K562 (cell line): Measurements from ENCODE around the gene MED13L. TPM values are rescaled to one million over a fixed set of nuclear protein-coding genes. Genes with fewer than 3 reads are reported as not detected.

Experiments
- ATAC-seq: fragments of 200-7000 bp; cut with Tn5 transposase; 3 replicates; pipeline ENCODE4 v1.9.1; 2020; ENCODE audit warnings: moderate library complexity
- BruUV-seq: library from RNA; stranded (reverse); fragments of 400-500 nt; replicated peaks from 2 replicates; lab custom pipeline; 2021; lab: Mats Ljungman, UMichigan
- CTCF ChIA-PET: fragments of 300-600 bp; formaldehyde crosslinking; extraction: SDS; loops from one replicate; lab custom pipeline; 2021; ENCODE audit warnings: low intra/inter-chr PET ratio; lab: Yijun Ruan, JAX
- POLR2A ChIA-PET: fragments of 300-600, 350-650 bp; sonication (Branson Sonifier 250); formaldehyde crosslinking; extraction: SDS; loops from one replicate; lab custom pipeline; 2021; ENCODE audit warnings: antibody characterized with exemption, inconsistent platforms; lab: Yijun Ruan, JAX
- DNase-seq, 4 experiments: peaks; one replicate each; pipeline versions ENCODE4 v3.0.0 to v3.0.0-alpha.2; 2011 to 2018; ENCODE audit warnings: low spot score in 3 of 4, mixed read lengths in 3 of 4; ENCODE audit errors: extremely low read depth in 1 of 4
- FAIRE-seq: peaks from 2 replicates; lab custom pipeline; 2011; peaks lifted over from hg19 to GRCh38; lab: Jason Lieb, UNC
- H2AFZ ChIP-seq: 2 replicates; pipeline ENCODE4 v1.6.0; 2011; ENCODE audit warnings: low read depth, low read length, control low read depth, inconsistent platforms
- H3K27ac ChIP-seq: fragments of 200-600 bp; 3 replicates; pipeline ENCODE4 v1.8.0; 2011; ENCODE audit warnings: low read depth, mild to moderate bottlenecking, control low read depth, inconsistent platforms, low read length, moderate library complexity, mixed read lengths; ENCODE audit errors: extremely low read depth
- H3K27me3 ChIP-seq, 2 experiments: fragments of 300-600 bp in 1 of 2; 2 replicates in 1 of 2; 3 replicates in 1 of 2; pipeline versions ENCODE4 v1.6.0 to v1.8.0; 2011; ENCODE audit warnings: inconsistent platforms in 2 of 2, low read length in 2 of 2, mild to moderate bottlenecking in 1 of 2, mixed read lengths in 1 of 2, moderate library complexity in 1 of 2; ENCODE audit not compliant: control insufficient read depth in 2 of 2, insufficient read depth in 2 of 2
- H3K36me3 ChIP-seq: fragments of 300-600 bp; 3 replicates; pipeline ENCODE4 v1.8.0; 2011; ENCODE audit warnings: mild to moderate bottlenecking, low read length, inconsistent platforms; ENCODE audit not compliant: control insufficient read depth, insufficient read depth
- H3K4me1 ChIP-seq, 2 experiments: fragments of 200-600 bp in 1 of 2; replicated peaks in 1 of 2; 2 replicates in 1 of 2; 3 replicates in 1 of 2; pipeline versions ENCODE4 v1.5.1 to v1.8.0; 2011; ENCODE audit warnings: inconsistent platforms in 2 of 2, low read length in 2 of 2, mild to moderate bottlenecking in 1 of 2, mixed read lengths in 1 of 2, moderate library complexity in 1 of 2; ENCODE audit not compliant: control insufficient read depth in 2 of 2, insufficient read depth in 2 of 2
- H3K4me2 ChIP-seq: 2 replicates; pipeline ENCODE4 v1.6.1; 2011; ENCODE audit warnings: low read length, control low read depth, inconsistent platforms, mixed read lengths; ENCODE audit not compliant: insufficient read depth
- H3K4me3 ChIP-seq: fragments of 200-600 bp; sonication (generic), shearing (Covaris generic); 2 replicates; pipeline ENCODE4 v1.5.1; 2016; ENCODE audit warnings: control low read depth, inconsistent platforms
- H3K79me2 ChIP-seq: fragments of 200-600 bp; 3 replicates; pipeline ENCODE4 v1.8.0; 2011; ENCODE audit warnings: low read length, inconsistent platforms; ENCODE audit not compliant: control insufficient read depth, insufficient read depth
- H3K9ac ChIP-seq, 2 experiments: 2 replicates each; pipeline versions ENCODE4 v1.6.0 to v1.6.1; 2011; ENCODE audit warnings: low read depth in 2 of 2, low read length in 2 of 2, control low read depth in 1 of 2, inconsistent platforms in 1 of 2, mild to moderate bottlenecking in 1 of 2, mixed read lengths in 1 of 2; ENCODE audit not compliant: insufficient read depth in 1 of 2
- H3K9me1 ChIP-seq: one replicate; pipeline ENCODE4 v1.6.0; 2011; ENCODE audit warnings: inconsistent platforms, mild to moderate bottlenecking, low read length, moderate library complexity; ENCODE audit not compliant: control insufficient read depth, insufficient read depth
- H3K9me3 ChIP-seq: replicated peaks from 2 replicates; pipeline ENCODE4 v1.5.1; 2011; ENCODE audit warnings: low read depth, low read length, inconsistent platforms; ENCODE audit not compliant: control insufficient read depth, insufficient read depth
- H4K20me1 ChIP-seq: replicated peaks from 2 replicates; pipeline ENCODE4 v1.6.1; 2011; ENCODE audit warnings: low read length, inconsistent platforms, mixed read lengths; ENCODE audit not compliant: control insufficient read depth, insufficient read depth
- BHLHE40 ChIP-seq: IDR thresholded peaks from 2 replicates; pipeline ENCODE4 v1.6.1; 2011; ENCODE audit warnings: low read length, improper control_type of control experiment
- GATAD2B ChIP-seq: fragments of 450-650 bp; IDR thresholded peaks from 2 replicates; pipeline ENCODE4 v1.6.1; 2017; ENCODE audit warnings: mild to moderate bottlenecking, borderline replicate concordance
- HOXB6 ChIP-seq: fragments of 250-450 bp; sonication (Bioruptor Pico); IDR thresholded peaks from 2 replicates; pipeline ENCODE4 v1.5.1; 2022; ENCODE audit warnings: mild to moderate bottlenecking, borderline replicate concordance
- MAX ChIP-seq: sonication (generic); formaldehyde crosslinking; IDR thresholded peaks from 2 replicates; pipeline ENCODE4 v1.9.0; 2022; ENCODE audit warnings: mild to moderate bottlenecking, missing genetic modification reagents
- MCM7 ChIP-seq, 2 experiments: fragments of 450-650 bp; IDR thresholded peaks; 2 replicates each; pipeline ENCODE4 v1.6.1; 2016 to 2018
- PHB2 ChIP-seq: fragments of 450-650 bp; IDR thresholded peaks from 2 replicates; pipeline ENCODE4 v1.6.1; 2017; ENCODE audit warnings: low read depth
- RBM15 ChIP-seq: fragments of 200-400 bp; formaldehyde crosslinking; IDR thresholded peaks from 2 replicates; pipeline ENCODE4 v1.6.1; 2018; ENCODE audit warnings: mild to moderate bottlenecking, low read length, moderate library complexity; ENCODE audit not compliant: insufficient read depth
- SP2 ChIP-seq: IDR thresholded peaks from 2 replicates; pipeline ENCODE4 v1.6.1; 2011; ENCODE audit warnings: mild to moderate bottlenecking, low read depth, low read length, moderate library complexity; ENCODE audit not compliant: poor library complexity, severe bottlenecking; ENCODE audit errors: extremely low read depth
- USF1 ChIP-seq: sonication (generic); formaldehyde crosslinking; IDR thresholded peaks from 2 replicates; pipeline ENCODE4 v1.9.0; 2022; ENCODE audit warnings: mild to moderate bottlenecking, missing genetic modification reagents
- ZNF449 ChIP-seq: fragments of 250-450 bp; sonication (Bioruptor Pico); IDR thresholded peaks from 2 replicates; pipeline ENCODE4 v1.8.0; 2022; ENCODE audit warnings: moderate library complexity, mild to moderate bottlenecking, inconsistent platforms
- ZNF780A ChIP-seq: fragments of 250-450 bp; sonication (Bioruptor Pico); IDR thresholded peaks from 2 replicates; pipeline ENCODE4 v1.5.0; 2021; ENCODE audit warnings: mild to moderate bottlenecking
- ZNF79 ChIP-seq: fragments of 250-450 bp; sonication (Bioruptor Pico); IDR thresholded peaks from 2 replicates; pipeline ENCODE4 v1.4.0; 2020; ENCODE audit warnings: low read depth, mild to moderate bottlenecking, moderate library complexity
- WGBS: fragments of 100-300 bp; shearing (Covaris generic); methylation state at CpG from one replicate; pipeline ENCODE4 v1.1.6; 2016; ENCODE audit warnings: low coverage, mixed read lengths; ENCODE audit not compliant: insufficient coverage; ENCODE audit errors: missing lambda C conversion rate; 5-methylcytosine and 5-hydroxymethylcytosine counted together
- in situ Hi-C: fragments of 300-500 bp; cut with MboI; formaldehyde crosslinking; loops from 4 replicates; pipeline ENCODE4 v1.15.0; 2018; ENCODE audit warnings: inconsistent platforms, mixed read lengths
- intact Hi-C: fragments of 100-400 bp; cut with micrococcal nuclease; formaldehyde crosslinking; loops from 2 replicates; pipeline ENCODE4 v1.14.2; 2022
- polyA plus RNA-seq, 8 experiments: library from polyadenylated mRNA; depleted of rRNA in 4 of 8; stranded (reverse) in 5 of 8; unstranded in 3 of 8; fragments of >200 nt; fragmentation: Nextera tagmentation in 2 of 8; fragmentation: Illumina TruSeq in 1 of 8; extraction: Ambion mirVana in 2 of 8; extraction: Trizol in 1 of 8; gene quantifications; 2 replicates each; pipeline versions ENCODE4 v1.2.1 to v1.2.3, GENCODE V29; 2011 to 2014; ENCODE audit warnings: inconsistent platforms in 1 of 8, missing spikeins in 1 of 8
- total RNA-seq, 7 experiments: library from RNA; depleted of rRNA in 6 of 7; stranded (reverse); fragments of >200 nt in 6 of 7; fragmentation: Illumina TruSeq in 2 of 7; extraction: Trizol in 2 of 7; gene quantifications; 2 replicates each; pipeline versions ENCODE4 v1.2.1 to v1.2.3, GENCODE V29; 2011 to 2021; ENCODE audit warnings: low replicate concordance in 1 of 7
- TF ChIP-seq, protein P1 (sequence below): IDR thresholded peaks from 2 replicates; pipeline ENCODE4 v1.6.1; 2016; ENCODE audit warnings: missing genetic modification characterization, missing compliant biosample characterization
- TF ChIP-seq, protein P2 (sequence below): IDR thresholded peaks from 3 replicates; pipeline ENCODE4 v1.6.1; 2011; ENCODE audit warnings: borderline replicate concordance, mild to moderate bottlenecking; ENCODE audit not compliant: insufficient read length, insufficient read depth
- TF ChIP-seq, protein P3 (sequence below): fragments of 450-650 bp; IDR thresholded peaks from 2 replicates; pipeline ENCODE4 v1.6.1; 2016; ENCODE audit warnings: antibody characterized with exemption

Gene MED13L
- total and polyA plus RNA-seq, 9 of the 15 experiments (the other 6 are each of a cell fraction or from before 2014, with no cell fraction given): 13.4 to 90.3 (median 36.9) TPM

- Histone ChIP-seq H3K4me3 (no peak overlapping the region), H3K9ac (no peak overlapping the region), H2AFZ (no peak overlapping the region), H3K9me1 (peaks cover 2% of the 10 kb centered on the region), H3K9me3 (no peaks in the 10 kb centered on the region), H3K36me3 (no peaks in the 10 kb centered on the region), H3K27me3 (no peaks in the 10 kb centered on the region), H3K27ac (no peak overlapping the region), H3K4me1 (peaks cover 2 to 21% of the 10 kb centered on the region in 2 experiments; a peak in 3 of 5 replicates), H3K79me2 (peaks cover 96% of the 10 kb centered on the region), H3K4me2 (no peak overlapping the region), H4K20me1 (peaks cover 26% of the 10 kb centered on the region)
- DNase-seq (no peak), ATAC-seq (no peak), FAIRE-seq (no peak)
- POLR2A ChIA-PET: interaction anchor here (1.0 kb wide), 1 partner anchor 10 kb away, joined by 4 read pairs; no protein-coding TSS in a partner anchor
- intact Hi-C loops (no loop called here), in situ Hi-C loops (no loop called here)
- 50% methylated on average over 1 of the region's 1 CpG for WGBS
- BruUV-seq: no TSS peak
- CTCF ChIA-PET: no interaction called here
- TF ChIP-seq MCM7 (IDR thresholded peaks at IDR 0.05) (no peak), BHLHE40 (no peak), GATAD2B (no peak), ZNF449 (CRISPR knock-in tag) (no peak), RBM15 (no peak), HOXB6 (no peak), ZNF780A (CRISPR knock-in tag) (no peak), PHB2 (no peak), SP2 (no peak), USF1 (CRISPR knock-in tag) (no peak), ZNF79 (CRISPR knock-in tag) (no peak), MAX (CRISPR knock-in tag) (no peak)
- TF ChIP-seq, protein P1, sequence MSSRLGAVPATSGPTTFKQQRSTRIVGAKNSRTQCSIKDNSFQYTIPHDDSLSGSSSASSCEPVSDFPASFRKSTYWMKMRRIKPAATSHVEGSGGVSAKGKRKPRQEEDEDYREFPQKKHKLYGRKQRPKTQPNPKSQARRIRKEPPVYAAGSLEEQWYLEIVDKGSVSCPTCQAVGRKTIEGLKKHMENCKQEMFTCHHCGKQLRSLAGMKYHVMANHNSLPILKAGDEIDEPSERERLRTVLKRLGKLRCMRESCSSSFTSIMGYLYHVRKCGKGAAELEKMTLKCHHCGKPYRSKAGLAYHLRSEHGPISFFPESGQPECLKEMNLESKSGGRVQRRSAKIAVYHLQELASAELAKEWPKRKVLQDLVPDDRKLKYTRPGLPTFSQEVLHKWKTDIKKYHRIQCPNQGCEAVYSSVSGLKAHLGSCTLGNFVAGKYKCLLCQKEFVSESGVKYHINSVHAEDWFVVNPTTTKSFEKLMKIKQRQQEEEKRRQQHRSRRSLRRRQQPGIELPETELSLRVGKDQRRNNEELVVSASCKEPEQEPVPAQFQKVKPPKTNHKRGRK (tag): no peak
- TF ChIP-seq, protein P2, sequence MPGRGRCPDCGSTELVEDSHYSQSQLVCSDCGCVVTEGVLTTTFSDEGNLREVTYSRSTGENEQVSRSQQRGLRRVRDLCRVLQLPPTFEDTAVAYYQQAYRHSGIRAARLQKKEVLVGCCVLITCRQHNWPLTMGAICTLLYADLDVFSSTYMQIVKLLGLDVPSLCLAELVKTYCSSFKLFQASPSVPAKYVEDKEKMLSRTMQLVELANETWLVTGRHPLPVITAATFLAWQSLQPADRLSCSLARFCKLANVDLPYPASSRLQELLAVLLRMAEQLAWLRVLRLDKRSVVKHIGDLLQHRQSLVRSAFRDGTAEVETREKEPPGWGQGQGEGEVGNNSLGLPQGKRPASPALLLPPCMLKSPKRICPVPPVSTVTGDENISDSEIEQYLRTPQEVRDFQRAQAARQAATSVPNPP: no peak
- TF ChIP-seq, protein P3, sequence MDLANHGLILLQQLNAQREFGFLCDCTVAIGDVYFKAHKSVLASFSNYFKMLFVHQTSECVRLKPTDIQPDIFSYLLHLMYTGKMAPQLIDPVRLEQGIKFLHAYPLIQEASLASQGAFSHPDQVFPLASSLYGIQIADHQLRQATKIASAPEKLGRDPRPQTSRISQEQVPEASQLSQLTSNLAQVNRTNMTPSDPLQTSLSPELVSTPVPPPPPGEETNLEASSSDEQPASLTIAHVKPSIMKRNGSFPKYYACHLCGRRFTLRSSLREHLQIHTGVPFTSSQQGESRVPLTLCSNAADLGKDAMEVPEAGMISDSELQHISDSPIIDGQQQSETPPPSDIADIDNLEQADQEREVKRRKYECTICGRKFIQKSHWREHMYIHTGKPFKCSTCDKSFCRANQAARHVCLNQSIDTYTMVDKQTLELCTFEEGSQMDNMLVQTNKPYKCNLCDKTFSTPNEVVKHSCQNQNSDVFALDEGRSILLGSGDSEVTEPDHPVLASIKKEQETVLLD: no peak
Measured at GRCh38 chr12:116215023-116215422, 62.5 kb downstream of the MED13L start.
